GM12875 (cell line): ENCODE results near the gene DHODH.

Source experiments
- H3K4me3 ChIP-seq: one replicate; pipeline ENCODE4 v1.5.1; 2011; ENCODE audit warnings: low read depth, low read length, control low read depth
- TF ChIP-seq, protein P1 (sequence below): IDR thresholded peaks from 2 replicates; pipeline ENCODE4 v1.5.1; 2011; ENCODE audit warnings: low read depth, mild to moderate bottlenecking, control low read depth, inconsistent platforms, low read length, moderate library complexity, borderline replicate concordance; ENCODE audit not compliant: insufficient read depth

Gene DHODH

DNA sequence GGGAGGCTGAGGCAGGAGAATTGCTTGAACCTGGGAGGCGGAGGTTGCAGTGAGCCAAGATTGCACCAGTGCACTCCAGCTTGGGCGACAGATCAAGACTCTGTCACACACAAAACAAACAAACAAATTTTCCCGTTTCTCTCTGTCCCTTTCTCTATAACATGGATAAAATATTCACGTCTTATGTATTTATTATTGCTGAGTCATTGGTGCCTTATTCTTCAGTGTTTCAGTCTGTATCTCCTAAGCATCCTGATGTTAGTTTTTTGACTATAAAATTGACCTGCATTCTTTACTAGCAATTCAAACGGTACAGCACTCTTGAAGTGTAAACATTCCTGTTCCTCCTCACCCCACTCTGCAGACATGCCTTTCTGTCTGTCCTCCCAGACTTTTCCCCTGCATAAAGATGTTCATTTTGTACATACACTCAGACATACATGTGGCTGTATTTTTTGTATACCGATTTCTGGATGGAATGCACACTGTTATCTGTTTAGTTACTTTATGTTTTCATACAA is 16.4 kb downstream of the DHODH start:
- H3K4me3 ChIP-seq: no peak overlapping the region
- TF ChIP-seq, protein P1, sequence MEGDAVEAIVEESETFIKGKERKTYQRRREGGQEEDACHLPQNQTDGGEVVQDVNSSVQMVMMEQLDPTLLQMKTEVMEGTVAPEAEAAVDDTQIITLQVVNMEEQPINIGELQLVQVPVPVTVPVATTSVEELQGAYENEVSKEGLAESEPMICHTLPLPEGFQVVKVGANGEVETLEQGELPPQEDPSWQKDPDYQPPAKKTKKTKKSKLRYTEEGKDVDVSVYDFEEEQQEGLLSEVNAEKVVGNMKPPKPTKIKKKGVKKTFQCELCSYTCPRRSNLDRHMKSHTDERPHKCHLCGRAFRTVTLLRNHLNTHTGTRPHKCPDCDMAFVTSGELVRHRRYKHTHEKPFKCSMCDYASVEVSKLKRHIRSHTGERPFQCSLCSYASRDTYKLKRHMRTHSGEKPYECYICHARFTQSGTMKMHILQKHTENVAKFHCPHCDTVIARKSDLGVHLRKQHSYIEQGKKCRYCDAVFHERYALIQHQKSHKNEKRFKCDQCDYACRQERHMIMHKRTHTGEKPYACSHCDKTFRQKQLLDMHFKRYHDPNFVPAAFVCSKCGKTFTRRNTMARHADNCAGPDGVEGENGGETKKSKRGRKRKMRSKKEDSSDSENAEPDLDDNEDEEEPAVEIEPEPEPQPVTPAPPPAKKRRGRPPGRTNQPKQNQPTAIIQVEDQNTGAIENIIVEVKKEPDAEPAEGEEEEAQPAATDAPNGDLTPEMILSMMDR: no peak

DNA sequence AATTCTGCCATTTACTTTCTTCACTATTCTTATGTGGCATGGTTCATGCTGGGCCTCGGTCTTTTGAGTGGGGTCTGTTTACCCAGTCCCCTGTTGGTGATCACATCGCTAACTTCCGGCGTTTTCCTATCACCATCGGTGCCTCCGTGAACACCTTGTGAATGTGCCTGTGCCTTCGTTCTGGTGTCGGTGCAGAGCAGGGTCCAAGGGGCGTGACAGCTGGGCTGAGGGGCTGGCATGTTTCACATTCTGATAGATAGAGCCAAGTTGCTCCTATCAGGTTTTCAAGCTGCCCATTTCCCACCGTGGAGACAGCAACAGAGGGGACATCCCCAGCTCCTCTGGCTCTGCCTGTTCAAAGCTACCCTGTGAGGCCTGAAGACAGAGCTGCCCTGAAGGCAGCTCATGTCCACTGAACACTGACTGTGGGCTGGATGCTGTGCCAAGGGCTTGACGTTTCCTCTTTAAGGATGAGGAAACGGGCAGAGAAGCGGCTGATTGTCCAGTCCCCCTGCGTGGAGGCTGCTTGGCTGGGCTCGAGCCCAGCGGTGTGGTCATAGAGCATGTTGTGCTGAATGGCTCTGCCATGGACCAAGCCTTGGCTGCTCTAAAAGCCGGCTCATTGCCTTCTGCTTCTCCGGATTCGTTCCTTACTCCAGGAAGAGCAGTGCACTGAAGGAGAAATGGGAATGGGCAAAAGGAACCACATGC is 17.0 kb downstream of the DHODH start:
- no peak overlapping the region for H3K4me3 ChIP-seq
- TF ChIP-seq, protein P1: no peak

DNA sequence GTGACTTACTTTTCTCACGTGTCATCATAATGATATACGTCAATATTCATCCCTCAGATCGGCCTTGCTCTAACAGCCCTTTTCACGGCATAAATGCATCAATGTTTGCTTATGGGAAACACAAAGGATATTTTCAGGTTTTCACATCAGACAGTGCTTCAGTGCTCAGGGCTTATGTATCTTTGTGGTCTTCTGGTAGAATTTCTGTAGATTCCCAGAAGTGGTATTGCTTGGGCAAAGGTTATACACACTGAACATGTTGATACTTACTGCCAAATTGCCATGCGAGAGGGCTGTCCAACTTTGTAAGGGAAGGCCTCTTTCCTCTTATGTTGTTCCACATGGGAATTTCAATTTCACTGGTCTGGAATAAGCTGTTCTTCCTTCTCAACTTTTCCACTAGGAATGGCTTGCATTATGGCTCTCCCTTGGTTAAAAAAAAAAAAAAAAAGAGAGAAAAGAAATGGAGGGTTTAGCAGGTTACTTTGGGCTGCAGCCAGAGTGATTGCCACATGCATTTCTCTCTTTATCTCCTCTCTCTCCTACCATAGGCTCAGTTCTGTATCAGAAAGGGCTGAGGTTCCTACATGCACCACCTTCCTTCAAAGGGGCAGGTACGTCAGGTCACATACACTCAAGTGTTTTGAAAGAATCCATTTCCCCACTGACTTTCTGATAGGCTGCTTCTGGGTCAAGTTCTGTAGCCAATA is 19.3 kb downstream of the DHODH start:
- TF ChIP-seq, protein P1: no peak
- H3K4me3 ChIP-seq: no peak overlapping the region

DNA sequence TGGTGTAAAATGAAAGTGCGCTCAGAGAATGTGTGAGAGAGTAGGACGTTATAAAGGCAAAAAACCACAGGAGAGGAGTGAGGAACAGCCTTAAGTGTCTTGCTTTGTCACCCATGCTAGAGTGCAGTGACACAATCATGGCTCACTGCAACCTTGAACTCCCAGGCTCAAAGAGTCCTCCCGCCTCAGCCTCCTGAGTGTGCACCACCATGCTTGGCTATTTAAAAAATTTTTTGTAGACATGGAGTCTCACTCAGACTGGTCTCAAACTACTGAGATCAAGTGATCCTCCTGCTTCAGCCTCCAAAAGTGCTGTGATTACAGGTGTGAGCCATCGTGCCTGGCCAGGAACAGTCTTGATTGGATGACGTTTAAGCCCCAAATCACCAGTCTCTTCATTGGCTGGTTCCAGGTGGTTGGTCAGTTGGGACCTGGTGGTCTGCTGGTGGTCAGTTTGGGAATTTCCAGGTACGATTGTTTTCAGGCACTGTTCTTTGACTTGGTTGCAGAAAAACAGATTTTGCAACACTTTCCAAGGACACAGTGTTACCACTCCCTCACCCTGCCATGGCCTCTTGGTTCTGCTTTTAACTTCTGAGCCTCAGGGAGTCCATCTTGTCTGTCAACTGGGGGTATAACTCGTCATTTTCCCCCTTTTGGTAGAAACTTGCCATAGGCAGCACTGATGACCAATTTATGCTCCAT is 21.2 kb downstream of the DHODH start:
- H3K4me3 ChIP-seq: no peak overlapping the region
- TF ChIP-seq, protein P1: no peak

DNA sequence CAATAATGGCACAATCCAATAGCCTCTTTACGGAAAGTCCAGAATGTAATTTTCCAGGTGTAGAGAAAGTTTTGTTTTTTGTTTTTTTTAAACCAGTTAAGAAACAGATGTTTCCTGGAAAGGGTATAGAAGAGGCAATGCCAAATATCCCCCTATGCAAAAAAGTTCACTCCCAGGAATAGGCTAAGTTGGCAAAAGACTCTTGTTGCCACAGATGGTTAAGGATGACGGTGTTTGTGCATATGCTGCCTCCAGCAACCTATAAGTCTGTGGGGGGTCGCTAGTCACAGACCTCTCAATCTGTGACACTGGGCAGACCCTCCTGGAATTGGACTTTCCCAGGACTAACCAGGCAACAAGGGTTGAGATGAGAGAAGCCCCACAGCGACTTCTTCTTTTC is 24.9 kb downstream of the DHODH start:
- TF ChIP-seq, protein P1: no peak
- no peak overlapping the region for H3K4me3 ChIP-seq

DNA sequence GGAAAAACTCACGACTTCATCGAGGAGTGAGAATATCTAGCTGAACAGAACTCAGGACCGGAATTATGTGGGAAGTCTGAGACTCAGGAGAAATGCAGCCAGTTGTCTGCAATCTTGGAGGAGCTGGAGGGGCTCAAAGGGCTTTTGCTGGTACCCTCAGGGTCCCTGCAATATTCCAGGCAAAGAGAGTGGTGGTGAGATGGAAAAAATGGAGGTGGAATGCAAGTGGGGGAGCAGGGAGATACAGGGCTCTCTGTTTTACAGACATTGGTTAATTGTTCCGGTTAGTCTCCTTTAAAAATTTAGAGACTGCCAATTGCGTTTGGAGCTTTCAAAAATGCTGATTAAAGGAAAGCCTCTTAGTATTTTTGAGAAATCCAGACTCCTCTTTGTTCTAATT is 27.6 kb downstream of the DHODH start:
- H3K4me3 ChIP-seq: no peak overlapping the region
- TF ChIP-seq, protein P1: no peak
